Measurements from ENCODE around the gene CDRT4.
"Not testable (repeated sequence)": the region's sequence is repeated elsewhere in the genome, so short reads cannot be mapped to it uniquely, and the experiment has no call there.

CDRT4 gene

GRCh38 chr17:15467592-15467991, at the start of gene CDRT4:
Gene CDRT4 (minus strand): TSS chr17:15467621. CDS start chr17:15440238, 27,383 bp downstream.
- no peak for DNase-seq (ENCODE audit: low spot score)

GRCh38 chr17:15516150-15516549, 48.7 kb upstream of the CDRT4 start:
- DNase-seq (ENCODE audit: low spot score) = no peak

GRCh38 chr17:15514469-15514868, 47.0 kb upstream of the CDRT4 start:
- no peak for DNase-seq (ENCODE audit: low spot score)

- no peak for DNase-seq (ENCODE audit: low spot score)
These were observed 46.5 kb upstream of the CDRT4 start for GRCh38 chr17:15513856-15514459.

- DNase-seq (ENCODE audit: low spot score) = peak; percentile 90
These were observed 45.8 kb upstream of the CDRT4 start for GRCh38 chr17:15513058-15513791.

GRCh38 chr17:15512071-15512709, 44.8 kb upstream of the CDRT4 start:
- DNase-seq (ENCODE audit: low spot score) = no peak

- DNase-seq (ENCODE audit: low spot score) = peak; percentile 14
These were observed 43.7 kb upstream of the CDRT4 start for GRCh38 chr17:15511142-15511541.

GRCh38 chr17:15510361-15510760, 42.9 kb upstream of the CDRT4 start:
- DNase-seq (ENCODE audit: low spot score) = no peak

- no peak for DNase-seq (ENCODE audit: low spot score)
These were observed 41.7 kb upstream of the CDRT4 start for GRCh38 chr17:15509095-15509494.

GRCh38 chr17:15508466-15508865, 41.0 kb upstream of the CDRT4 start:
- no peak for DNase-seq (ENCODE audit: low spot score)

- DNase-seq (ENCODE audit: low spot score) = no peak
These were observed 40.5 kb upstream of the CDRT4 start for GRCh38 chr17:15507896-15508295.

- DNase-seq (ENCODE audit: low spot score) = no peak
These were observed 39.6 kb upstream of the CDRT4 start for GRCh38 chr17:15507001-15507400.

GRCh38 chr17:15505708-15506107, 38.3 kb upstream of the CDRT4 start:
- DNase-seq (ENCODE audit: low spot score) = not testable (repeated sequence)

GRCh38 chr17:15503731-15504130, 36.3 kb upstream of the CDRT4 start:
- DNase-seq (ENCODE audit: low spot score) = no peak

GRCh38 chr17:15502369-15503112, 35.1 kb upstream of the CDRT4 start:
- peak; percentile 80 for DNase-seq (ENCODE audit: low spot score)

- DNase-seq (ENCODE audit: low spot score) = no peak
These were observed 34.4 kb upstream of the CDRT4 start for GRCh38 chr17:15501793-15502192.

GRCh38 chr17:15501282-15501681, 33.9 kb upstream of the CDRT4 start:
- DNase-seq (ENCODE audit: low spot score) = no peak

GRCh38 chr17:15498107-15498506, 30.7 kb upstream of the CDRT4 start:
- no peak for DNase-seq (ENCODE audit: low spot score)

GRCh38 chr17:15496735-15497670, 29.6 kb upstream of the CDRT4 start:
- DNase-seq (ENCODE audit: low spot score) = no peak

- DNase-seq (ENCODE audit: low spot score) = no peak
These were observed 27.4 kb upstream of the CDRT4 start for GRCh38 chr17:15494821-15495220.

GRCh38 chr17:15493693-15494035, 26.2 kb upstream of the CDRT4 start:
- no peak for DNase-seq (ENCODE audit: low spot score)

All from COLO829 (cell line).